SJCRH30 (cell line): Measurements from ENCODE around the gene TIA1. TPM values are rescaled to one million over a fixed set of nuclear protein-coding genes. Genes with fewer than 3 reads are reported as not detected.
"Not testable (repeated sequence)": the region's sequence is repeated elsewhere in the genome, so short reads cannot be mapped to it uniquely, and the experiment has no call there.

ENCODE experiments used
- DNase-seq, 2 experiments: peaks; one replicate each; pipeline ENCODE4 v3.0.0-alpha.2; 2015 to 2020
- H3K27ac ChIP-seq: fragments of 250-450 bp; sonication (Bioruptor Pico); 2 replicates; pipeline ENCODE4 v1.5.1; 2020; ENCODE audit warnings: mild to moderate bottlenecking, moderate library complexity
- H3K27me3 ChIP-seq: fragments of 250-450 bp; sonication (Bioruptor Pico); 2 replicates; pipeline ENCODE4 v1.5.1; 2020; ENCODE audit warnings: mild to moderate bottlenecking, moderate library complexity
- H3K36me3 ChIP-seq: fragments of 250-450 bp; sonication (Bioruptor Pico); 2 replicates; pipeline ENCODE4 v1.5.1; 2020; ENCODE audit warnings: mild to moderate bottlenecking, moderate library complexity
- H3K4me1 ChIP-seq: fragments of 250-450 bp; sonication (Bioruptor Pico); 2 replicates; pipeline ENCODE4 v1.5.1; 2020; ENCODE audit warnings: mild to moderate bottlenecking, moderate library complexity
- H3K4me3 ChIP-seq: fragments of 250-450 bp; sonication (Bioruptor Pico); 2 replicates; pipeline ENCODE4 v1.5.1; 2020; ENCODE audit warnings: mild to moderate bottlenecking, moderate library complexity
- H3K9me3 ChIP-seq: fragments of 250-450 bp; sonication (Bioruptor Pico); replicated peaks from 2 replicates; pipeline ENCODE4 v1.5.1; 2020; ENCODE audit warnings: mild to moderate bottlenecking, moderate library complexity
- total RNA-seq: library from RNA; depleted of rRNA; stranded (reverse); fragments of >200 nt; shearing (Covaris generic); gene quantifications from 2 replicates; pipeline ENCODE4 v1.2.3, GENCODE V29; 2014

TIA1 gene
- total RNA-seq, 1 experiment from 2014 or later, result 189 TPM

- Histone ChIP-seq H3K4me1 (no peaks in the 10 kb centered on the region), H3K36me3 (no peaks in the 10 kb centered on the region), H3K4me3 (no peak overlapping the region), H3K27me3 (no peaks in the 10 kb centered on the region), H3K27ac (no peak overlapping the region), H3K9me3 (no peaks in the 10 kb centered on the region)
- DNase-seq, result no peak
These were observed 47.1 kb downstream of the TIA1 start for GRCh38 chr2:70201225-70201768.

- no peaks in the 10 kb centered on the region for H3K36me3 ChIP-seq
- H3K9me3 ChIP-seq, result no peaks in the 10 kb centered on the region
- no peak overlapping the region for H3K27ac ChIP-seq
- H3K4me1 ChIP-seq, result no peaks in the 10 kb centered on the region
- no peak for DNase-seq
- no peak overlapping the region for H3K4me3 ChIP-seq
- no peaks in the 10 kb centered on the region for H3K27me3 ChIP-seq
These were observed 49.0 kb downstream of the TIA1 start for GRCh38 chr2:70199320-70199864.

GRCh38 chr2:70192516-70192915 lies 55.9 kb downstream of the TIA1 start:
- no peaks in the 10 kb centered on the region; the same call in 1 of the 2 replicates for H3K36me3 ChIP-seq
- no peak overlapping the region for H3K4me3 ChIP-seq
- H3K27me3 ChIP-seq, result no peaks in the 10 kb centered on the region
- no peak overlapping the region for H3K27ac ChIP-seq
- H3K9me3 ChIP-seq, result no peaks in the 10 kb centered on the region
- no peaks in the 10 kb centered on the region for H3K4me1 ChIP-seq
- DNase-seq, result no peak

GRCh38 chr2:70191244-70191735 lies 57.1 kb downstream of the TIA1 start:
- Histone ChIP-seq H3K27ac (no peak overlapping the region; the same call in 1 of the 2 replicates), H3K9me3 (no peaks in the 10 kb centered on the region)
- no peak for DNase-seq

GRCh38 chr2:70190418-70191243 lies 57.8 kb downstream of the TIA1 start, which contains the start of gene C2orf42:
TSS of gene C2orf42 (minus strand) at chr2:70191019. CDS start at chr2:70181985, 9,034 bp downstream.
- Histone ChIP-seq H3K27ac (peak within 1 kb of the TSS; percentile 85), H3K4me3 (peak within 1 kb of the TSS; percentile 78), H3K4me1 (no peaks in the 10 kb centered on the region), H3K9me3 (no peaks in the 10 kb centered on the region), H3K36me3 (no peaks in the 10 kb centered on the region; the same call in 1 of the 2 replicates), H3K27me3 (no peaks in the 10 kb centered on the region)
- DNase-seq, result peak; percentile 98 to 99

More at GRCh38 chr2:70191244-70191735, 57.1 kb downstream of the TIA1 start:
- peak overlapping the region; percentile 78 for H3K4me3 ChIP-seq
- no peaks in the 10 kb centered on the region for H3K4me1 ChIP-seq
- no peaks in the 10 kb centered on the region for H3K27me3 ChIP-seq
- H3K36me3 ChIP-seq, result no peaks in the 10 kb centered on the region; the same call in 1 of the 2 replicates

GRCh38 chr2:70188460-70188859 lies 60.0 kb downstream of the TIA1 start:
- Histone ChIP-seq H3K9me3 (no peaks in the 10 kb centered on the region), H3K36me3 (no peaks in the 10 kb centered on the region; the same call in 1 of the 2 replicates), H3K4me3 (no peak overlapping the region), H3K4me1 (no peaks in the 10 kb centered on the region), H3K27ac (no peak overlapping the region), H3K27me3 (no peaks in the 10 kb centered on the region)
- DNase-seq, result no peak

GRCh38 chr2:70187170-70187569 lies 61.3 kb downstream of the TIA1 start:
- not testable (repeated sequence) for H3K9me3 ChIP-seq, DNase-seq, H3K4me1 ChIP-seq, H3K4me3 ChIP-seq, H3K27me3 ChIP-seq, H3K27ac ChIP-seq, H3K36me3 ChIP-seq

- DNase-seq, result no peak
- Histone ChIP-seq H3K9me3 (no peaks in the 10 kb centered on the region), H3K4me3 (no peak overlapping the region), H3K36me3 (peaks cover 23% of the 10 kb centered on the region), H3K27me3 (no peaks in the 10 kb centered on the region), H3K27ac (no peak overlapping the region), H3K4me1 (no peaks in the 10 kb centered on the region)
These were observed 65.7 kb downstream of the TIA1 start for GRCh38 chr2:70182689-70183088.

- H3K4me1 ChIP-seq, result no peaks in the 10 kb centered on the region
- H3K27ac ChIP-seq, result no peak overlapping the region
- H3K27me3 ChIP-seq, result no peaks in the 10 kb centered on the region
- DNase-seq, result no peak
- no peak overlapping the region for H3K4me3 ChIP-seq
- peaks cover 26% of the 10 kb centered on the region for H3K36me3 ChIP-seq
- H3K9me3 ChIP-seq, result no peaks in the 10 kb centered on the region
These were observed 67.0 kb downstream of the TIA1 start for GRCh38 chr2:70181363-70181956.

GRCh38 chr2:70173520-70173919 lies 74.9 kb downstream of the TIA1 start:
- no peak for DNase-seq
- Histone ChIP-seq H3K27me3 (no peaks in the 10 kb centered on the region), H3K4me1 (peaks cover 9% of the 10 kb centered on the region)

GRCh38 chr2:70169654-70170245 lies 78.7 kb downstream of the TIA1 start:
- peaks cover 34% of the 10 kb centered on the region for H3K36me3 ChIP-seq
- H3K9me3 ChIP-seq, H3K4me3 ChIP-seq, H3K4me1 ChIP-seq, DNase-seq, H3K27ac ChIP-seq, H3K27me3 ChIP-seq: not testable (repeated sequence)

More at GRCh38 chr2:70173520-70173919, 74.9 kb downstream of the TIA1 start:
- Histone ChIP-seq H3K9me3 (no peaks in the 10 kb centered on the region), H3K4me3 (no peak overlapping the region), H3K36me3 (peaks cover 31% of the 10 kb centered on the region), H3K27ac (no peak overlapping the region)

- H3K4me1 ChIP-seq, result no peaks in the 10 kb centered on the region
- DNase-seq, result no peak
- no peaks in the 10 kb centered on the region for H3K9me3 ChIP-seq
- no peak overlapping the region for H3K4me3 ChIP-seq
- peaks cover 38% of the 10 kb centered on the region for H3K36me3 ChIP-seq
- no peaks in the 10 kb centered on the region for H3K27me3 ChIP-seq
- no peak overlapping the region for H3K27ac ChIP-seq
These were observed 87.3 kb downstream of the TIA1 start for GRCh38 chr2:70161069-70161534.

- DNase-seq, result no peak
- Histone ChIP-seq H3K9me3 (no peaks in the 10 kb centered on the region), H3K4me1 (no peaks in the 10 kb centered on the region), H3K36me3 (peaks cover 37% of the 10 kb centered on the region), H3K4me3 (no peak overlapping the region), H3K27ac (no peak overlapping the region), H3K27me3 (no peaks in the 10 kb centered on the region)
These were observed 87.9 kb downstream of the TIA1 start for GRCh38 chr2:70160545-70160944.
